AG20443 (cell line): ENCODE measurements around the gene LSAMP.
A peak's percentile ranks its signal among the peaks of the same experiment; 100 is the strongest.
"Not testable (repeated sequence)": the region's sequence is repeated elsewhere in the genome, so short reads cannot be mapped to it uniquely, and the experiment has no call there.

ENCODE experiments used
- DNase-seq: peaks from one replicate; pipeline ENCODE4 v3.0.0; 2012; ENCODE audit warnings: low spot score, mixed read lengths

The LSAMP gene

GRCh38 chr3:115877615-115877899, 567.7 kb downstream of the LSAMP start:
- peak; percentile 11 for DNase-seq

GRCh38 chr3:115876876-115877614, 568.2 kb downstream of the LSAMP start:
- peak; percentile 9 for DNase-seq

- DNase-seq: no peak
These were observed 569.8 kb downstream of the LSAMP start for GRCh38 chr3:115875460-115875859.

- DNase-seq: no peak
These were observed 573.6 kb downstream of the LSAMP start for GRCh38 chr3:115871735-115872134.

- no peak for DNase-seq
These were observed 580.4 kb downstream of the LSAMP start for GRCh38 chr3:115864911-115865310.

- DNase-seq: no peak
These were observed 582.4 kb downstream of the LSAMP start for GRCh38 chr3:115862849-115863248.

- DNase-seq: no peak
These were observed 583.2 kb downstream of the LSAMP start for GRCh38 chr3:115862099-115862498.

GRCh38 chr3:115861166-115861733, 584.0 kb downstream of the LSAMP start:
- no peak for DNase-seq

GRCh38 chr3:115860766-115861165, 584.5 kb downstream of the LSAMP start:
- DNase-seq: no peak

GRCh38 chr3:115859002-115859807, 586.1 kb downstream of the LSAMP start:
- no peak for DNase-seq

- no peak for DNase-seq
These were observed 587.7 kb downstream of the LSAMP start for GRCh38 chr3:115857518-115858136.

- DNase-seq: peak; percentile 42
These were observed 589.4 kb downstream of the LSAMP start for GRCh38 chr3:115855911-115856310.

GRCh38 chr3:115853104-115853503, 592.2 kb downstream of the LSAMP start:
- no peak for DNase-seq

GRCh38 chr3:115852278-115852677, 593.0 kb downstream of the LSAMP start:
- DNase-seq: no peak

- no peak for DNase-seq
These were observed 593.7 kb downstream of the LSAMP start for GRCh38 chr3:115851571-115851970.

- DNase-seq: no peak
These were observed 596.6 kb downstream of the LSAMP start for GRCh38 chr3:115848641-115849040.

- no peak for DNase-seq
These were observed 599.3 kb downstream of the LSAMP start for GRCh38 chr3:115845986-115846385.

- DNase-seq: not testable (repeated sequence)
These were observed 600.6 kb downstream of the LSAMP start for GRCh38 chr3:115844729-115845128.

GRCh38 chr3:115843206-115843605, 602.1 kb downstream of the LSAMP start:
- DNase-seq: no peak

GRCh38 chr3:115839246-115839645, 606.0 kb downstream of the LSAMP start:
- no peak for DNase-seq

GRCh38 chr3:115838786-115839185, 606.5 kb downstream of the LSAMP start:
- DNase-seq: no peak

- peak; percentile 24 for DNase-seq
These were observed 608.3 kb downstream of the LSAMP start for GRCh38 chr3:115836944-115837343.

GRCh38 chr3:115835946-115836345, 609.3 kb downstream of the LSAMP start:
- no peak for DNase-seq
